Thymus (tissue), 11 donors: ENCODE data around the gene CDCA3. TPM values are rescaled to one million over a fixed set of nuclear protein-coding genes. Genes with fewer than 3 reads are reported as not detected.
"Not testable (repeated sequence)": the region's sequence is repeated elsewhere in the genome, so short reads cannot be mapped to it uniquely, and the experiment has no call there.

Source experiments
- DNase-seq, 9 donors: peaks; one replicate each; pipeline ENCODE4 v3.0.0-alpha.2; 2013; ENCODE audit warnings: low spot score in 9 of 9, low read depth in 6 of 9, missing footprints in 1 of 9
- H3K27ac ChIP-seq, 2 donors: one replicate each; pipeline ENCODE4 v1.5.1; 2013; ENCODE audit warnings: control low read depth in 1 of 2, low read depth in 1 of 2, low read length in 1 of 2, mild to moderate bottlenecking in 1 of 2, moderate library complexity in 1 of 2
- H3K27me3 ChIP-seq, 2 donors: one replicate each; pipeline ENCODE4 v1.5.1; 2013; ENCODE audit warnings: low read length in 1 of 2; ENCODE audit not compliant: control insufficient read depth in 2 of 2, insufficient read depth in 1 of 2
- H3K36me3 ChIP-seq, 2 donors: one replicate each; pipeline ENCODE4 v1.5.1; 2013; ENCODE audit warnings: low read length in 1 of 2, mild to moderate bottlenecking in 1 of 2, moderate library complexity in 1 of 2; ENCODE audit not compliant: control insufficient read depth in 2 of 2, insufficient read depth in 2 of 2
- H3K4me1 ChIP-seq, 2 donors: one replicate each; pipeline ENCODE4 v1.5.1; 2013; ENCODE audit warnings: low read length in 2 of 2; ENCODE audit not compliant: control insufficient read depth in 2 of 2, insufficient read depth in 2 of 2
- H3K4me3 ChIP-seq, 2 donors: one replicate each; pipeline ENCODE4 v1.5.1; 2013; ENCODE audit warnings: low read length in 2 of 2, control low read depth in 1 of 2, mild to moderate bottlenecking in 1 of 2
- H3K9me3 ChIP-seq, 2 donors: one replicate each; pipeline ENCODE4 v1.5.1; 2013; ENCODE audit warnings: low read length in 1 of 2, mild to moderate bottlenecking in 1 of 2; ENCODE audit not compliant: control insufficient read depth in 2 of 2, insufficient read depth in 1 of 2
- WGBS: extraction: QIAGEN DNeasy Blood & Tissue Kit; methylation state at CpG from one replicate; pipeline ENCODE4 v1.1.7; 2013; 5-methylcytosine and 5-hydroxymethylcytosine counted together
- polyA plus RNA-seq: library from polyadenylated mRNA; stranded (reverse); fragments of 200-250 nt; gene quantifications from one replicate; pipeline ENCODE4 v1.2.3, GENCODE V29; 2013
- total RNA-seq: library from RNA; stranded (reverse); fragments of 120-200 nt; gene quantifications from one replicate; pipeline ENCODE4 v1.2.4, GENCODE V29; 2013
- donor health status: healthy.

CDCA3 gene
- total and polyA plus RNA-seq, 2 donors: 5.9 to 44.3 TPM

- H3K27ac ChIP-seq: no peak overlapping the region
- no peaks in the 10 kb centered on the region for H3K4me1 ChIP-seq
- no peak overlapping the region for H3K4me3 ChIP-seq
- no peak for DNase-seq
- H3K27me3 ChIP-seq: no peaks in the 10 kb centered on the region
- H3K36me3 ChIP-seq: peaks cover 9 to 19% of the 10 kb centered on the region in 2 donors
- over 99% methylated on average over 5 of the region's 5 CpGs for WGBS
- H3K9me3 ChIP-seq: no peaks in the 10 kb centered on the region
Observed at GRCh38 chr12:6883252-6883651, 32.2 kb upstream of the CDCA3 start.

GRCh38 chr12:6879824-6880223 lies 28.7 kb upstream of the CDCA3 start:
- whole genome bisulfite sequencing: 96% methylated on average over 11 of the region's 11 CpGs

GRCh38 chr12:6874015-6874368 lies 22.9 kb upstream of the CDCA3 start:
- Histone ChIP-seq H3K36me3 (peaks cover 11 to 29% of the 10 kb centered on the region in 2 donors), H3K27ac (peak overlapping the region; percentile 67 to 88), H3K4me1 (peaks cover 12 to 43% of the 10 kb centered on the region in 2 donors), H3K4me3 (peak overlapping the region; percentile 81 to 82)
- DNase-seq, H3K9me3 ChIP-seq, H3K27me3 ChIP-seq: not testable (repeated sequence)
- WGBS: 51% methylated on average over 9 of the region's 9 CpGs

More at GRCh38 chr12:6879824-6880223, 28.7 kb upstream of the CDCA3 start:
- not testable (repeated sequence) for H3K27ac ChIP-seq, H3K4me3 ChIP-seq, H3K4me1 ChIP-seq, H3K27me3 ChIP-seq, DNase-seq, H3K9me3 ChIP-seq
- H3K36me3 ChIP-seq: peaks cover 12 to 15% of the 10 kb centered on the region in 2 donors

GRCh38 chr12:6873094-6874014 lies 22.3 kb upstream of the CDCA3 start, which contains the start of gene SPSB2:
SPSB2 (minus strand) TSS chr12:6873303; CDS start chr12:6872901, 402 bp downstream.
- Histone ChIP-seq H3K4me3 (peak within 1 kb of the TSS; percentile 81 to 82), H3K36me3 (peaks cover 11 to 29% of the 10 kb centered on the region in 2 donors), H3K9me3 (peaks cover 0 to 4% of the 10 kb centered on the region in 2 donors), H3K4me1 (peaks cover 14 to 50% of the 10 kb centered on the region in 2 donors), H3K27me3 (no peaks in the 10 kb centered on the region), H3K27ac (peak within 1 kb of the TSS; percentile 80 to 88)
- under 1% methylated on average over 66 of the region's 66 CpGs for WGBS
- DNase-seq: peak; percentile 85 to 99 (median 98)

- WGBS: 7% methylated on average over 40 of the region's 40 CpGs
- peaks cover 0 to 4% of the 10 kb centered on the region in 2 donors for H3K9me3 ChIP-seq
- H3K36me3 ChIP-seq: peaks cover 11 to 29% of the 10 kb centered on the region in 2 donors
- peak overlapping the region; percentile 80 to 81 for H3K27ac ChIP-seq
- peak overlapping the region; percentile 81 to 82 for H3K4me3 ChIP-seq
- H3K4me1 ChIP-seq: peaks cover 15 to 54% of the 10 kb centered on the region in 2 donors
- DNase-seq: peak; percentile 48 to 88 (median 77)
- no peaks in the 10 kb centered on the region for H3K27me3 ChIP-seq
Observed at GRCh38 chr12:6872073-6873048, 21.3 kb upstream of the CDCA3 start.

GRCh38 chr12:6871052-6871957 lies 20.2 kb upstream of the CDCA3 start:
- H3K4me3 ChIP-seq: peak overlapping the region in 1 of 2 donors; percentile 6
- H3K36me3 ChIP-seq: peaks cover 11 to 28% of the 10 kb centered on the region in 2 donors
- WGBS: 88% methylated on average over 12 of the region's 12 CpGs
- peaks cover 0 to 4% of the 10 kb centered on the region in 2 donors for H3K9me3 ChIP-seq
- peaks cover 18 to 62% of the 10 kb centered on the region in 2 donors for H3K4me1 ChIP-seq
- peak in 1 of 9 donors; percentile 34 for DNase-seq
- no peaks in the 10 kb centered on the region for H3K27me3 ChIP-seq
- H3K27ac ChIP-seq: peak overlapping the region in 1 of 2 donors; percentile 38

GRCh38 chr12:6870304-6870703 lies 19.2 kb upstream of the CDCA3 start:
- not testable (repeated sequence) for H3K9me3 ChIP-seq, H3K27ac ChIP-seq, DNase-seq, H3K4me3 ChIP-seq, H3K27me3 ChIP-seq
- Histone ChIP-seq H3K4me1 (peaks cover 18 to 62% of the 10 kb centered on the region in 2 donors), H3K36me3 (peaks cover 18 to 38% of the 10 kb centered on the region in 2 donors)
- 95% methylated on average over 4 of the region's 4 CpGs for WGBS
